GM06990 (cell line): ENCODE measurements around the gene SFXN2.

Experiments used
- DNase-seq: peaks from one replicate; pipeline ENCODE4 v3.0.0-alpha.2; 2011; ENCODE audit not compliant: insufficient read length; ENCODE audit errors: extremely low read depth
- H3K27me3 ChIP-seq: replicated peaks from 2 replicates; pipeline ENCODE4 v1.6.0; 2011; ENCODE audit warnings: low read length; ENCODE audit not compliant: control insufficient read depth, insufficient read depth
- H3K36me3 ChIP-seq: 2 replicates; pipeline ENCODE4 v1.5.1; 2011; ENCODE audit warnings: low read length; ENCODE audit not compliant: control insufficient read depth, insufficient read depth
- H3K4me3 ChIP-seq: replicated peaks from 2 replicates; pipeline ENCODE4 v1.5.1; 2011; ENCODE audit warnings: low read depth, mild to moderate bottlenecking, control low read depth, low read length
- TF ChIP-seq, protein P1 (sequence below): IDR thresholded peaks from 2 replicates; pipeline ENCODE4 v1.5.1; 2011; ENCODE audit warnings: low read length, control low read depth, mild to moderate bottlenecking, inconsistent platforms; ENCODE audit not compliant: insufficient read depth, poor library complexity, severe bottlenecking

The SFXN2 gene

DNA sequence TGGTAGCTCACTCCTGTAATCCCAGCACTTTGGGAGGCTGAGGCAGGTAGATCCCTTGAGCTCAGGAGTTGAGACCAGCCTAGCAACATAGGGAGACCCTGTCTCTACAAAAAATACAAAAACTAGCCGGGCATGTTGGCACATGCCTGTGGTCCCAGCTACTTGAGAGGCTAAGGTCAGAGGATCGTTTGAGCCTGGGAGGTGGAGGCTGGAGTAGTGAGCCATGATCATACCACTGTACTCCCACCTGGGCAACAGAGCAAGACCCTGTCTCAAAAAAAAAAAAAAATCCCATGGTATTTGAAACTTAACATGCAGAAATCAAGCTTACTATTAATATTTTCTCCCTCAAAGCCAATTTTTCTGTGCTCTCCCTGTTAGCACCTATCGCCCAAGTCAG is 5.9 kb downstream of the SFXN2 start:
- Histone ChIP-seq H3K36me3 (peaks cover 2% of the 10 kb centered on the region; the same call in 1 of the 2 replicates), H3K4me3 (no peak overlapping the region), H3K27me3 (no peaks in the 10 kb centered on the region)
- no peak for DNase-seq
- TF ChIP-seq, protein P1, sequence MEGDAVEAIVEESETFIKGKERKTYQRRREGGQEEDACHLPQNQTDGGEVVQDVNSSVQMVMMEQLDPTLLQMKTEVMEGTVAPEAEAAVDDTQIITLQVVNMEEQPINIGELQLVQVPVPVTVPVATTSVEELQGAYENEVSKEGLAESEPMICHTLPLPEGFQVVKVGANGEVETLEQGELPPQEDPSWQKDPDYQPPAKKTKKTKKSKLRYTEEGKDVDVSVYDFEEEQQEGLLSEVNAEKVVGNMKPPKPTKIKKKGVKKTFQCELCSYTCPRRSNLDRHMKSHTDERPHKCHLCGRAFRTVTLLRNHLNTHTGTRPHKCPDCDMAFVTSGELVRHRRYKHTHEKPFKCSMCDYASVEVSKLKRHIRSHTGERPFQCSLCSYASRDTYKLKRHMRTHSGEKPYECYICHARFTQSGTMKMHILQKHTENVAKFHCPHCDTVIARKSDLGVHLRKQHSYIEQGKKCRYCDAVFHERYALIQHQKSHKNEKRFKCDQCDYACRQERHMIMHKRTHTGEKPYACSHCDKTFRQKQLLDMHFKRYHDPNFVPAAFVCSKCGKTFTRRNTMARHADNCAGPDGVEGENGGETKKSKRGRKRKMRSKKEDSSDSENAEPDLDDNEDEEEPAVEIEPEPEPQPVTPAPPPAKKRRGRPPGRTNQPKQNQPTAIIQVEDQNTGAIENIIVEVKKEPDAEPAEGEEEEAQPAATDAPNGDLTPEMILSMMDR: no peak

DNA sequence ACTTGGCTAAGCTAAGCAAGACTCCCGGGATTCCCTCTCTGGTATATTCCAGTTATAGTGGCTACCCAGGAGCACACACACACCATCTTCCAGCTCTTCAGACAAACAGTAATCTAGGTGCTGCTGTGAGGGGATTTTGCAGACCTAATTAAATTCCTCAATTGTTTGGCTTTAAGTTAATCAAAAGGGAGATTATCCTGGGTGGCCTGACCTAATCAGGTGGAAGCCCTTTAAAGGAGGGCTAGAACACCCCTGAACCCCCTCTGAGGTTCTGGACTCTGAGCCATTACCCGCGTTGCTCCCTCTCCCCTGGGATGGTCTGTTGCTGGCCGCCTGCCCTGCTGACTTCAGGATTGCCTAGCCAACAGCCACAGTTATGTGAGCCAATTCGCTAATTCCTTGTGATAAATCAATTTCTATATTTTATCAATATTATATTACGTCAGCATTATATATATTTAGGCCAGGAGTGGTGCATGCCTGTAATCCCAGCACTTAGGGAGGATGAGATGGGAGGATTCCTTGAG is 6.4 kb downstream of the SFXN2 start:
- Histone ChIP-seq H3K4me3 (no peak overlapping the region), H3K36me3 (peaks cover 2% of the 10 kb centered on the region; the same call in 1 of the 2 replicates), H3K27me3 (no peaks in the 10 kb centered on the region)
- DNase-seq: no peak
- TF ChIP-seq, protein P1: no peak

DNA sequence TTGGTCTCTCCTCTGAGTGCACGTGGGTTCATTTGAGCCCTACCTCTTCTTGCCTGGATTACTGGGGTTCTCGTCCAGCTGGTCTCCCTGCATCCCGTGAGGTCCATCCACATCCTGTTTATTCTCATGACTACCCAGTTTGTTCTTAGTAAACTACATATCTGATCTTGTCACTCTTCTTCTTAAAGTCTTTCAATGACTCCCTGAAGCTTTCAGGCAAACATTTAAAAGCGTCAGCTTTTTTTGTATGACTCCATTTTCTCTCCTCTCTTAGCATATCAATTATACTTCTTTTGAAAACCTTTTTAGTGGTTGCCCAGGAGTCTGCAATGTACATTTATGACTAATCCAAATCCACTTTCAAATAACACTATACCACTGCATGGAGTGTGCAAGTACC is 7.5 kb downstream of the SFXN2 start:
- no peak for DNase-seq
- TF ChIP-seq, protein P1: no peak
- H3K36me3 ChIP-seq: peaks cover 7% of the 10 kb centered on the region

DNA sequence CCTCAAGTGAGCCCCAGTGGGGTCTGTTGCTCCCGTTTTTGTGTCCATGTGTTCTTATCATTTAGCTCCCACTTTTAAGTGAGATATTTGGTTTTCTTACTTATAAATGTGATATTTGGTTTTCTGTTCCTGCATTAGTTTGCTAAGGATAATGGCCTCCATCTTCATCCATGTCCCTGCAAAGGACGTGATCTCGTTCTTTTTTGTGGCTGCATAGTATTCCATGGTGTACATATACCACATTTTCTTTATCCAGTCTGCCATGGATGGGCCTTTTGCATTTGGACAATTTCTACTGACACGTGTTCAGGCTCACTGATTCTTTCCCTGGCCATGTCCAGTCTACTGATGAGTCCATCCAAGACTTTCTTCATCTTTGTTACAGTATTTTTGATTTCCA is 9.6 kb downstream of the SFXN2 start:
- H3K27me3 ChIP-seq: no peaks in the 10 kb centered on the region
- DNase-seq: no peak
- TF ChIP-seq, protein P1: no peak
- no peak overlapping the region for H3K4me3 ChIP-seq
- H3K36me3 ChIP-seq: peaks cover 5% of the 10 kb centered on the region

More for the DNA sequence above, 7.5 kb downstream of the SFXN2 start:
- no peak overlapping the region for H3K4me3 ChIP-seq
- no peaks in the 10 kb centered on the region for H3K27me3 ChIP-seq

DNA sequence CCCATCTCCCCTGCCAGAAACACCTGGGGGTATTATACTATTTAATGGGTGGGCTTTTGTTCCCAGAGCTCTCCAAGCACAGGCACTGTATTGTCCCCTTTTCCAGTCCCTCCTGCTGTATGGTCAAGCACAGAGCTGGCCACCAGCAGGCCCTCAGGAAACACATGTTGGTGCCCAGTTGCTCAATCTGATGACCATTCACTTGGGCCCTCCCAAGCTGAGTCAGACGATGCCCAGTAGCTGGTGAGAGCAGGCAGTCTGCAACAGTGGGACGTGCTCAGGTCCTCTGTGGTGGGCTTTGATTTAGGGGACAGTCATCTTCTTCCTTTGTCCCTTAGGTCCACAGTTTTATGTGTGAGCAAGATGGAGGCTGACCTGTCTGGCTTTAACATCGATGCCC is 11.8 kb downstream of the SFXN2 start:
- no peak for DNase-seq
- Histone ChIP-seq H3K36me3 (peaks cover 6% of the 10 kb centered on the region), H3K27me3 (no peaks in the 10 kb centered on the region), H3K4me3 (no peak overlapping the region)
- TF ChIP-seq, protein P1: no peak
